Muscle of arm (tissue), 12 donors: ENCODE data around the gene CCNB1. TPM values are rescaled to one million over a fixed set of nuclear protein-coding genes. Genes with fewer than 3 reads are reported as not detected.

ENCODE experiments used
- polyA plus RNA-seq, 12 donors: library from polyadenylated mRNA; unstranded; fragments of 120-200 nt; gene quantifications; one replicate each; pipeline ENCODE4 v1.2.1, GENCODE V29; 2013; ENCODE audit not compliant: insufficient read length in 12 of 12

The CCNB1 gene
- polyA plus RNA-seq, 12 donors, result 22.7 to 62.5 (median 40.4) TPM; not detected in 1

Other genes starting within 250 kb of the CCNB1 start
- 10 to 100 TPM in 11 of 12 donors, not detected in 1; 39.0 to 77.7 (median 55.6) TPM for gene SLC30A5, start 73.1 kb upstream of the CCNB1 start, polyA plus RNA-seq
- 10 to 100 TPM in 10 of 12 donors, 1 to 10 TPM in 1, not detected in 1; 8.2 to 27.0 (median 15.2) TPM for gene CENPH, start 22.4 kb downstream of the CCNB1 start, polyA plus RNA-seq
- 10 to 100 TPM in 11 of 12 donors, not detected in 1; 18.7 to 27.8 (median 23.1) TPM for gene CDK7, start 67.7 kb downstream of the CCNB1 start, polyA plus RNA-seq
- gene CCDC125, start 165.7 kb downstream of the CCNB1 start, polyA plus RNA-seq, result 10 to 100 TPM in 1 of 12 donors, 1 to 10 TPM in 10, not detected in 1; 2.6 to 11.9 (median 3.9) TPM
- gene AK6, start 202.4 kb downstream of the CCNB1 start, polyA plus RNA-seq, result 10 to 100 TPM in 11 of 12 donors, not detected in 1; 31.2 to 55.5 (median 43.9) TPM
- 10 to 100 TPM in 11 of 12 donors, not detected in 1; 30.2 to 52.8 (median 42.9) TPM for gene TAF9, start 202.4 kb downstream of the CCNB1 start, polyA plus RNA-seq
- 10 to 100 TPM in 11 of 12 donors, not detected in 1; 25.8 to 38.8 (median 29.2) TPM for gene RAD17, start 202.7 kb downstream of the CCNB1 start, polyA plus RNA-seq
- gene MARVELD2, start 248.0 kb downstream of the CCNB1 start, polyA plus RNA-seq, result 1 to 10 TPM in 3 of 12 donors, under 1 TPM in 8, not detected in 1; 0.18 to 6.2 (median 0.37) TPM